Thyroid gland (tissue), 4 donors: ENCODE measurements around the gene SLC24A3.

Experiments
- CTCF ChIP-seq, 6 experiments: fragments of 200-600 bp in 3 of 6; fragments of 450-650 bp in 3 of 6; sonication (generic) in 3 of 6; IDR thresholded peaks; one replicate each; pipeline ENCODE4 v1.5.1; 2016 to 2019; ENCODE audit warnings: antibody characterized with exemption in 6 of 6, mild to moderate bottlenecking in 2 of 6, inconsistent platforms in 1 of 6, moderate library complexity in 1 of 6
- POLR2A ChIP-seq, 2 donors: fragments of 450-650 bp; IDR thresholded peaks; one replicate each; pipeline ENCODE4 v1.6.1; 2017; ENCODE audit warnings: antibody characterized with exemption in 2 of 2, mild to moderate bottlenecking in 2 of 2, moderate library complexity in 1 of 2

DNA sequence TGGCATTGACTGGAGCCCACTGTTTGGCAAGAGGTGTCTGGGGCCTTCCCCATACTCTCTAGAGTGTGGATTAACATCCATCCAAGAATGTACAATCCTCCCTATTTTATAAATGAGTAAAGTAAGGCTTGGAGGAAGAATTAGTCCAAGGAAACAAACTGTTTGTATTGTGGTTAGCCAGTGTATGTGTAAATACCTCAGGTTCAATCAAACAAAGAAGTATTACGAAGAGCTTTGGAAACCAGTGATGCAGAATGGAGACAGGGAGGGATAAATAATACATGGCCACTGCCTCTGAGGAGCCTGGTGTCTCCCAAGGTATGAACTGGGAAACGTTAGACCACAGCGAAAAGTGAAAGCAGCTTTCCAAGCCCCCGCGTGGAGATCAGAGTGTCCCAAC is 319.0 kb downstream of the SLC24A3 start:
- TF ChIP-seq CTCF (IDR thresholded peaks at IDR 0.05) (no peak), POLR2A (IDR thresholded peaks at IDR 0.05) (no peak)
